ENCODE data around the gene CDKN1C. TPM values are rescaled to one million over a fixed set of nuclear protein-coding genes. Genes with fewer than 3 reads are reported as not detected.
A peak's percentile ranks its signal among the peaks of the same experiment; 100 is the strongest.

CDKN1C gene
- total and polyA plus RNA-seq, 7 experiments from 2014 or later = 0.35 to 36.0 (median 3.9) TPM

- no peaks in the 10 kb centered on the region for H3K27me3 Mint-ChIP-seq
- H3K27me3 ChIP-seq (ENCODE audit: control insufficient read depth in 2 of 2, insufficient read depth in 2 of 2, low read length in 2 of 2) = no peaks in the 10 kb centered on the region
- POLR2A ChIA-PET = no interaction called here
- peaks cover 0 to 4% (median 0%) of the 10 kb centered on the region in 5 donors for H3K36me3 Mint-ChIP-seq
- no peak overlapping the region for H3K27ac ChIP-seq (ENCODE audit: low read depth, low read length)
- peak overlapping the region in 1 of 9 donors; percentile 22 for H3K27ac Mint-ChIP-seq
- intact Hi-C loops (cut with micrococcal nuclease) = no loop called here
- H3K4me1 ChIP-seq (ENCODE audit: control insufficient read depth in 2 of 2, insufficient read depth in 2 of 2, low read length in 2 of 2) = no peaks in the 10 kb centered on the region
- DNase-seq (no peak), ATAC-seq (no peak)
- H3K4me3 Mint-ChIP-seq = no peak overlapping the region
- H3K4me1 Mint-ChIP-seq = peaks cover 0 to 24% (median 9%) of the 10 kb centered on the region in 7 donors
- CTCF ChIA-PET = no interaction called here
- H3K9me3 Mint-ChIP-seq = no peaks in the 10 kb centered on the region
- peaks cover 0 to 10% (median 0%) of the 10 kb centered on the region in 3 experiments for H3K36me3 ChIP-seq (ENCODE audit: control insufficient read depth in 2 of 3, insufficient read depth in 3 of 3, low read length in 3 of 3)
- no peak overlapping the region for H3K4me3 ChIP-seq (ENCODE audit: low read length)
- no peaks in the 10 kb centered on the region for H3K9me3 ChIP-seq (ENCODE audit: control insufficient read depth in 2 of 3, low read length in 3 of 3)
Observed at GRCh38 chr11:2844116-2844842, 41.3 kb downstream of the CDKN1C start.

- Mint-ChIP-seq H3K27ac (peak overlapping the region in 1 of 9 donors; percentile 67), H3K9me3 (no peaks in the 10 kb centered on the region), H3K4me1 (peaks cover 0 to 24% (median 9%) of the 10 kb centered on the region in 7 donors), H3K4me3 (no peak overlapping the region), H3K27me3 (no peaks in the 10 kb centered on the region), H3K36me3 (no peaks in the 10 kb centered on the region)
- no peaks in the 10 kb centered on the region for H3K4me1 ChIP-seq (ENCODE audit: control insufficient read depth in 2 of 2, insufficient read depth in 2 of 2, low read length in 2 of 2)
- no peak for DNase-seq
- no peak overlapping the region for H3K4me3 ChIP-seq (ENCODE audit: low read length)
- H3K9me3 ChIP-seq (ENCODE audit: control insufficient read depth in 2 of 3, low read length in 3 of 3) = no peaks in the 10 kb centered on the region
- ChIA-PET POLR2A (no interaction called here), CTCF (no interaction called here)
- no peaks in the 10 kb centered on the region for H3K27me3 ChIP-seq (ENCODE audit: control insufficient read depth in 2 of 2, insufficient read depth in 2 of 2, low read length in 2 of 2)
- intact Hi-C loops (cut with micrococcal nuclease) = no loop called here
- no peak for ATAC-seq
- peaks cover 0 to 9% (median 0%) of the 10 kb centered on the region in 3 experiments for H3K36me3 ChIP-seq (ENCODE audit: control insufficient read depth in 2 of 3, insufficient read depth in 3 of 3, low read length in 3 of 3)
- no peak overlapping the region for H3K27ac ChIP-seq (ENCODE audit: low read depth, low read length)
Observed at GRCh38 chr11:2843551-2843950, 42.0 kb downstream of the CDKN1C start.

- no peaks in the 10 kb centered on the region for H3K27me3 ChIP-seq (ENCODE audit: control insufficient read depth in 2 of 2, insufficient read depth in 2 of 2, low read length in 2 of 2)
- ATAC-seq (no peak), DNase-seq (no peak)
- no peak overlapping the region for H3K27ac ChIP-seq (ENCODE audit: low read depth, low read length)
- ChIA-PET CTCF (no interaction called here), POLR2A (no interaction called here)
- peaks cover 0 to 5% (median 0%) of the 10 kb centered on the region in 3 experiments for H3K36me3 ChIP-seq (ENCODE audit: control insufficient read depth in 2 of 3, insufficient read depth in 3 of 3, low read length in 3 of 3)
- no peak overlapping the region for H3K4me3 ChIP-seq (ENCODE audit: low read length)
- H3K27ac Mint-ChIP-seq = no peak overlapping the region
- H3K27me3 Mint-ChIP-seq = no peaks in the 10 kb centered on the region
- H3K4me1 ChIP-seq (ENCODE audit: control insufficient read depth in 2 of 2, insufficient read depth in 2 of 2, low read length in 2 of 2) = no peaks in the 10 kb centered on the region
- no peaks in the 10 kb centered on the region for H3K36me3 Mint-ChIP-seq
- intact Hi-C loops (cut with micrococcal nuclease) = no loop called here
- H3K4me1 Mint-ChIP-seq = peaks cover 0 to 24% (median 10%) of the 10 kb centered on the region in 7 donors
- no peak overlapping the region for H3K4me3 Mint-ChIP-seq
- H3K9me3 ChIP-seq (ENCODE audit: control insufficient read depth in 2 of 3, low read length in 3 of 3) = no peaks in the 10 kb centered on the region
- no peaks in the 10 kb centered on the region for H3K9me3 Mint-ChIP-seq
Observed at GRCh38 chr11:2842876-2843275, 42.7 kb downstream of the CDKN1C start.

- H3K4me1 Mint-ChIP-seq = peaks cover 0 to 24% (median 15%) of the 10 kb centered on the region in 7 donors
- ChIA-PET POLR2A (no interaction called here), CTCF (interaction anchor here (0.5 kb wide), 1 partner anchor 32 kb away, joined by 4 read pairs; no protein-coding TSS in a partner anchor)
- no peaks in the 10 kb centered on the region for H3K9me3 Mint-ChIP-seq
- Histone ChIP-seq H3K4me3 (ENCODE audit: low read length) (no peak overlapping the region), H3K36me3 (ENCODE audit: control insufficient read depth in 2 of 3, insufficient read depth in 3 of 3, low read length in 3 of 3) (no peaks in the 10 kb centered on the region), H3K27ac (ENCODE audit: low read depth, low read length) (no peak overlapping the region), H3K9me3 (ENCODE audit: control insufficient read depth in 2 of 3, low read length in 3 of 3) (no peaks in the 10 kb centered on the region), H3K4me1 (ENCODE audit: control insufficient read depth in 2 of 2, insufficient read depth in 2 of 2, low read length in 2 of 2) (no peaks in the 10 kb centered on the region), H3K27me3 (ENCODE audit: control insufficient read depth in 2 of 2, insufficient read depth in 2 of 2, low read length in 2 of 2) (no peaks in the 10 kb centered on the region)
- H3K36me3 Mint-ChIP-seq = no peaks in the 10 kb centered on the region
- ATAC-seq = no peak
- H3K4me3 Mint-ChIP-seq = no peak overlapping the region
- DNase-seq = no peak
- no peaks in the 10 kb centered on the region for H3K27me3 Mint-ChIP-seq
- intact Hi-C loops (cut with micrococcal nuclease) = no loop called here
- H3K27ac Mint-ChIP-seq = peak overlapping the region in 1 of 9 donors; percentile 4
Observed at GRCh38 chr11:2841411-2842190, 44.0 kb downstream of the CDKN1C start.

GRCh38 chr11:2839395-2839943 is 46.1 kb downstream of the CDKN1C start:
- POLR2A ChIA-PET = no interaction called here
- no peak for DNase-seq
- H3K27me3 Mint-ChIP-seq = no peaks in the 10 kb centered on the region
- peak overlapping the region in 2 of 9 donors; percentile 2 to 56 for H3K27ac Mint-ChIP-seq
- no peak overlapping the region for H3K4me3 ChIP-seq (ENCODE audit: low read length)
- H3K4me1 Mint-ChIP-seq = peaks cover 0 to 24% (median 18%) of the 10 kb centered on the region in 7 donors
- H3K4me3 Mint-ChIP-seq = no peak overlapping the region
- no peak for ATAC-seq
- H3K9me3 Mint-ChIP-seq = no peaks in the 10 kb centered on the region
- no peaks in the 10 kb centered on the region for H3K9me3 ChIP-seq (ENCODE audit: control insufficient read depth in 2 of 3, low read length in 3 of 3)
- CTCF ChIA-PET = no interaction called here
- no peak overlapping the region for H3K27ac ChIP-seq (ENCODE audit: low read depth, low read length)
- no peaks in the 10 kb centered on the region for H3K36me3 ChIP-seq (ENCODE audit: control insufficient read depth in 2 of 3, insufficient read depth in 3 of 3, low read length in 3 of 3)
- no peaks in the 10 kb centered on the region for H3K4me1 ChIP-seq (ENCODE audit: control insufficient read depth in 2 of 2, insufficient read depth in 2 of 2, low read length in 2 of 2)
- H3K27me3 ChIP-seq (ENCODE audit: control insufficient read depth in 2 of 2, insufficient read depth in 2 of 2, low read length in 2 of 2) = no peaks in the 10 kb centered on the region
- intact Hi-C loops (cut with micrococcal nuclease) = no loop called here
- H3K36me3 Mint-ChIP-seq = no peaks in the 10 kb centered on the region

GRCh38 chr11:2838676-2839294 is 46.8 kb downstream of the CDKN1C start:
- Histone ChIP-seq H3K4me3 (ENCODE audit: low read length) (no peak overlapping the region), H3K27ac (ENCODE audit: low read depth, low read length) (no peak overlapping the region), H3K4me1 (ENCODE audit: control insufficient read depth in 2 of 2, insufficient read depth in 2 of 2, low read length in 2 of 2) (no peaks in the 10 kb centered on the region), H3K36me3 (ENCODE audit: control insufficient read depth in 2 of 3, insufficient read depth in 3 of 3, low read length in 3 of 3) (no peaks in the 10 kb centered on the region), H3K9me3 (ENCODE audit: control insufficient read depth in 2 of 3, low read length in 3 of 3) (no peaks in the 10 kb centered on the region), H3K27me3 (ENCODE audit: control insufficient read depth in 2 of 2, insufficient read depth in 2 of 2, low read length in 2 of 2) (no peaks in the 10 kb centered on the region)
- ChIA-PET CTCF (no interaction called here), POLR2A (no interaction called here)
- no peak for ATAC-seq
- DNase-seq = no peak
- intact Hi-C loops (cut with micrococcal nuclease) = no loop called here
- Mint-ChIP-seq H3K4me3 (no peak overlapping the region), H3K27ac (no peak overlapping the region), H3K9me3 (no peaks in the 10 kb centered on the region), H3K36me3 (no peaks in the 10 kb centered on the region), H3K4me1 (peaks cover 0 to 24% (median 18%) of the 10 kb centered on the region in 7 donors), H3K27me3 (no peaks in the 10 kb centered on the region)
